Neural progenitor cell (in vitro differentiated cells): ENCODE results near the gene LSP1. TPM values are rescaled to one million over a fixed set of nuclear protein-coding genes. Genes with fewer than 3 reads are reported as not detected.

Experiments used
- DNase-seq: peaks from one replicate; pipeline ENCODE4 v3.0.0-alpha.2; 2016; ENCODE audit warnings: low spot score
- H2AFZ ChIP-seq: fragments of 200-600 bp; sonication (generic); replicated peaks from 2 replicates; pipeline ENCODE4 v1.6.1; 2016; ENCODE audit warnings: antibody characterized with exemption
- H3F3A ChIP-seq: fragments of 200-600 bp; sonication (generic); 2 replicates; pipeline ENCODE4 v1.6.1; 2016; ENCODE audit warnings: antibody characterized with exemption, low read depth
- H3K27ac ChIP-seq: fragments of 200-600 bp; sonication (generic); 2 replicates; pipeline ENCODE4 v1.5.1; 2016; ENCODE audit warnings: mild to moderate bottlenecking
- H3K27me3 ChIP-seq: fragments of 200-600 bp; sonication (generic); 2 replicates; pipeline ENCODE4 v1.6.1; 2016; ENCODE audit warnings: mild to moderate bottlenecking, moderate library complexity
- H3K36me3 ChIP-seq: fragments of 200-600 bp; sonication (generic); 2 replicates; pipeline ENCODE4 v1.5.1; 2016
- H3K4me1 ChIP-seq: fragments of 200-600 bp; sonication (generic); 2 replicates; pipeline ENCODE4 v1.6.1; 2016; ENCODE audit warnings: mixed run types
- H3K4me2 ChIP-seq: fragments of 200-600 bp; sonication (generic); 2 replicates; pipeline ENCODE4 v1.6.1; 2016
- H3K4me3 ChIP-seq: fragments of 200-600 bp; sonication (generic); 2 replicates; pipeline ENCODE4 v1.5.1; 2016
- H3K79me2 ChIP-seq: fragments of 200-600 bp; sonication (generic); 2 replicates; pipeline ENCODE4 v1.6.1; 2016; ENCODE audit warnings: low read depth
- H3K9ac ChIP-seq: fragments of 200-600 bp; sonication (generic); 2 replicates; pipeline ENCODE4 v1.6.1; 2016
- H3K9me3 ChIP-seq: fragments of 200-600 bp; sonication (generic); 2 replicates; pipeline ENCODE4 v1.5.1; 2016; ENCODE audit warnings: low read depth
- H4K20me1 ChIP-seq: fragments of 200-600 bp; sonication (generic); 2 replicates; pipeline ENCODE4 v1.6.1; 2016; ENCODE audit warnings: low read depth
- H3K27ac Mint-ChIP-seq: 3 replicates; pipeline ENCODE4 v1.8.0; 2021; ENCODE audit warnings: mixed read lengths
- H3K27me3 Mint-ChIP-seq: 2 replicates; pipeline ENCODE4 v1.8.0; 2022; ENCODE audit warnings: low read depth, mild to moderate bottlenecking, inconsistent platforms, moderate library complexity, mixed read lengths; ENCODE audit not compliant: insufficient read depth
- H3K36me3 Mint-ChIP-seq: 3 replicates; pipeline ENCODE4 v1.8.0; 2021; ENCODE audit warnings: mixed read lengths
- H3K4me1 Mint-ChIP-seq: 3 replicates; pipeline ENCODE4 v1.8.0; 2021; ENCODE audit warnings: mixed read lengths
- H3K4me3 Mint-ChIP-seq: 3 replicates; pipeline ENCODE4 v1.8.0; 2021; ENCODE audit warnings: mild to moderate bottlenecking, moderate library complexity, mixed read lengths
- H3K9me3 Mint-ChIP-seq: 3 replicates; pipeline ENCODE4 v1.8.0; 2020; ENCODE audit warnings: mixed read lengths
- EZH2 ChIP-seq: fragments of 200-600 bp; sonication (generic); IDR thresholded peaks from 2 replicates; pipeline ENCODE4 v1.6.1; 2017; ENCODE audit warnings: antibody characterized with exemption, mild to moderate bottlenecking, moderate library complexity
- EZH2phosphoT487 ChIP-seq: fragments of 200-600 bp; sonication (generic); IDR thresholded peaks from 2 replicates; pipeline ENCODE4 v1.6.1; 2017; ENCODE audit warnings: antibody characterized with exemption
- total RNA-seq: library from RNA; depleted of rRNA; stranded (reverse); fragments of >200 nt; gene quantifications from 2 replicates; pipeline ENCODE4 v1.2.3, GENCODE V29; 2015; ENCODE audit warnings: low replicate concordance
- TF ChIP-seq, protein P1 (sequence below): fragments of 200-600 bp; sonication (generic); IDR thresholded peaks from 2 replicates; pipeline ENCODE4 v1.5.1; 2017; ENCODE audit warnings: antibody characterized with exemption, mild to moderate bottlenecking

Gene LSP1
- total RNA-seq, 1 donor from 2014 or later, result not detected

GRCh38 chr11:1822648-1823375 lies 30.1 kb upstream of the LSP1 start:
- H3K27ac ChIP-seq, result no peak overlapping the region
- peaks cover 2% of the 10 kb centered on the region for H3K4me1 Mint-ChIP-seq
- no peaks in the 10 kb centered on the region for H3K36me3 Mint-ChIP-seq
- no peaks in the 10 kb centered on the region for H4K20me1 ChIP-seq
- no peaks in the 10 kb centered on the region for H3K9me3 ChIP-seq
- H3K4me3 ChIP-seq, result no peak overlapping the region
- no peak overlapping the region for H3K27ac Mint-ChIP-seq
- peaks cover 3% of the 10 kb centered on the region for H3K4me1 ChIP-seq
- no peaks in the 10 kb centered on the region for H3K9me3 Mint-ChIP-seq
- no peaks in the 10 kb centered on the region for H3K27me3 ChIP-seq
- peaks cover 10% of the 10 kb centered on the region for H3K27me3 Mint-ChIP-seq
- TF ChIP-seq EZH2, result no peak
- TF ChIP-seq, protein P1, sequence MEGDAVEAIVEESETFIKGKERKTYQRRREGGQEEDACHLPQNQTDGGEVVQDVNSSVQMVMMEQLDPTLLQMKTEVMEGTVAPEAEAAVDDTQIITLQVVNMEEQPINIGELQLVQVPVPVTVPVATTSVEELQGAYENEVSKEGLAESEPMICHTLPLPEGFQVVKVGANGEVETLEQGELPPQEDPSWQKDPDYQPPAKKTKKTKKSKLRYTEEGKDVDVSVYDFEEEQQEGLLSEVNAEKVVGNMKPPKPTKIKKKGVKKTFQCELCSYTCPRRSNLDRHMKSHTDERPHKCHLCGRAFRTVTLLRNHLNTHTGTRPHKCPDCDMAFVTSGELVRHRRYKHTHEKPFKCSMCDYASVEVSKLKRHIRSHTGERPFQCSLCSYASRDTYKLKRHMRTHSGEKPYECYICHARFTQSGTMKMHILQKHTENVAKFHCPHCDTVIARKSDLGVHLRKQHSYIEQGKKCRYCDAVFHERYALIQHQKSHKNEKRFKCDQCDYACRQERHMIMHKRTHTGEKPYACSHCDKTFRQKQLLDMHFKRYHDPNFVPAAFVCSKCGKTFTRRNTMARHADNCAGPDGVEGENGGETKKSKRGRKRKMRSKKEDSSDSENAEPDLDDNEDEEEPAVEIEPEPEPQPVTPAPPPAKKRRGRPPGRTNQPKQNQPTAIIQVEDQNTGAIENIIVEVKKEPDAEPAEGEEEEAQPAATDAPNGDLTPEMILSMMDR, result no peak
- no peak for TF ChIP-seq EZH2phosphoT487
- no peaks in the 10 kb centered on the region for H3F3A ChIP-seq
- H3K9ac ChIP-seq, result no peak overlapping the region
- no peak overlapping the region for H3K4me2 ChIP-seq
- no peak overlapping the region for H2AFZ ChIP-seq
- no peak overlapping the region for H3K4me3 Mint-ChIP-seq
- H3K79me2 ChIP-seq, result no peaks in the 10 kb centered on the region
- no peak for DNase-seq
- no peaks in the 10 kb centered on the region for H3K36me3 ChIP-seq

- H3K36me3 ChIP-seq, result no peaks in the 10 kb centered on the region
- peaks cover 2% of the 10 kb centered on the region for H3K4me1 Mint-ChIP-seq
- no peaks in the 10 kb centered on the region for H3F3A ChIP-seq
- TF ChIP-seq EZH2phosphoT487, result no peak
- TF ChIP-seq, protein P1, result no peak
- no peak for TF ChIP-seq EZH2
- no peaks in the 10 kb centered on the region for H3K27me3 ChIP-seq
- no peaks in the 10 kb centered on the region for H4K20me1 ChIP-seq
- H3K4me3 Mint-ChIP-seq, result no peak overlapping the region
- H3K79me2 ChIP-seq, result no peaks in the 10 kb centered on the region
- DNase-seq, result no peak
- H3K9ac ChIP-seq, result no peak overlapping the region
- H3K27me3 Mint-ChIP-seq, result peaks cover 7% of the 10 kb centered on the region
- peak overlapping the region; percentile 94 for H3K27ac Mint-ChIP-seq
- H3K4me1 ChIP-seq, result peaks cover 3% of the 10 kb centered on the region
- no peaks in the 10 kb centered on the region for H3K36me3 Mint-ChIP-seq
- H3K4me3 ChIP-seq, result no peak overlapping the region
- no peaks in the 10 kb centered on the region for H3K9me3 ChIP-seq
- no peaks in the 10 kb centered on the region for H3K9me3 Mint-ChIP-seq
- no peak overlapping the region for H3K27ac ChIP-seq
- no peak overlapping the region for H2AFZ ChIP-seq
- H3K4me2 ChIP-seq, result no peak overlapping the region
Measured at GRCh38 chr11:1823376-1824220, 29.3 kb upstream of the LSP1 start.

- Histone ChIP-seq H3K9ac (no peak overlapping the region), H3K27ac (no peak overlapping the region), H3K4me3 (no peak overlapping the region), H4K20me1 (no peaks in the 10 kb centered on the region), H3K79me2 (no peaks in the 10 kb centered on the region), H2AFZ (peak overlapping the region; percentile 19), H3K36me3 (no peaks in the 10 kb centered on the region), H3K27me3 (no peaks in the 10 kb centered on the region), H3F3A (no peaks in the 10 kb centered on the region), H3K4me2 (no peak overlapping the region), H3K4me1 (peaks cover 3% of the 10 kb centered on the region), H3K9me3 (no peaks in the 10 kb centered on the region)
- H3K9me3 Mint-ChIP-seq, result no peaks in the 10 kb centered on the region
- peaks cover 10% of the 10 kb centered on the region for H3K27me3 Mint-ChIP-seq
- H3K36me3 Mint-ChIP-seq, result no peaks in the 10 kb centered on the region
- TF ChIP-seq, protein P1, result no peak
- no peak for TF ChIP-seq EZH2
- no peak for TF ChIP-seq EZH2phosphoT487
- peaks cover 2% of the 10 kb centered on the region for H3K4me1 Mint-ChIP-seq
- peak overlapping the region; percentile 94 for H3K27ac Mint-ChIP-seq
- no peak overlapping the region for H3K4me3 Mint-ChIP-seq
- no peak for DNase-seq
Measured at GRCh38 chr11:1824221-1825038, 28.5 kb upstream of the LSP1 start.
